Uterine smooth muscle cell (primary cell): ENCODE measurements around the gene SLC6A18. TPM values are rescaled to one million over a fixed set of nuclear protein-coding genes. Genes with fewer than 3 reads are reported as not detected.

ENCODE experiments used
- total RNA-seq: library from RNA; depleted of rRNA; stranded (reverse); fragments of >200 nt; gene quantifications from 2 replicates; pipeline ENCODE4 v1.2.3, GENCODE V29; 2014

Gene SLC6A18, protein sequence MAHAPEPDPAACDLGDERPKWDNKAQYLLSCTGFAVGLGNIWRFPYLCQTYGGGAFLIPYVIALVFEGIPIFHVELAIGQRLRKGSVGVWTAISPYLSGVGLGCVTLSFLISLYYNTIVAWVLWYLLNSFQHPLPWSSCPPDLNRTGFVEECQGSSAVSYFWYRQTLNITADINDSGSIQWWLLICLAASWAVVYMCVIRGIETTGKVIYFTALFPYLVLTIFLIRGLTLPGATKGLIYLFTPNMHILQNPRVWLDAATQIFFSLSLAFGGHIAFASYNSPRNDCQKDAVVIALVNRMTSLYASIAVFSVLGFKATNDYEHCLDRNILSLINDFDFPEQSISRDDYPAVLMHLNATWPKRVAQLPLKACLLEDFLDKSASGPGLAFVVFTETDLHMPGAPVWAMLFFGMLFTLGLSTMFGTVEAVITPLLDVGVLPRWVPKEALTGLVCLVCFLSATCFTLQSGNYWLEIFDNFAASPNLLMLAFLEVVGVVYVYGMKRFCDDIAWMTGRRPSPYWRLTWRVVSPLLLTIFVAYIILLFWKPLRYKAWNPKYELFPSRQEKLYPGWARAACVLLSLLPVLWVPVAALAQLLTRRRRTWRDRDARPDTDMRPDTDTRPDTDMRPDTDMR
- not detected in 2 replicates for total RNA-seq

GRCh38 chr5:1225081-1225480 is at the start of gene SLC6A18:
SLC6A18 (plus strand) TSS chr5:1225381; CDS start chr5:1225478, 97 bp downstream.

DNA sequence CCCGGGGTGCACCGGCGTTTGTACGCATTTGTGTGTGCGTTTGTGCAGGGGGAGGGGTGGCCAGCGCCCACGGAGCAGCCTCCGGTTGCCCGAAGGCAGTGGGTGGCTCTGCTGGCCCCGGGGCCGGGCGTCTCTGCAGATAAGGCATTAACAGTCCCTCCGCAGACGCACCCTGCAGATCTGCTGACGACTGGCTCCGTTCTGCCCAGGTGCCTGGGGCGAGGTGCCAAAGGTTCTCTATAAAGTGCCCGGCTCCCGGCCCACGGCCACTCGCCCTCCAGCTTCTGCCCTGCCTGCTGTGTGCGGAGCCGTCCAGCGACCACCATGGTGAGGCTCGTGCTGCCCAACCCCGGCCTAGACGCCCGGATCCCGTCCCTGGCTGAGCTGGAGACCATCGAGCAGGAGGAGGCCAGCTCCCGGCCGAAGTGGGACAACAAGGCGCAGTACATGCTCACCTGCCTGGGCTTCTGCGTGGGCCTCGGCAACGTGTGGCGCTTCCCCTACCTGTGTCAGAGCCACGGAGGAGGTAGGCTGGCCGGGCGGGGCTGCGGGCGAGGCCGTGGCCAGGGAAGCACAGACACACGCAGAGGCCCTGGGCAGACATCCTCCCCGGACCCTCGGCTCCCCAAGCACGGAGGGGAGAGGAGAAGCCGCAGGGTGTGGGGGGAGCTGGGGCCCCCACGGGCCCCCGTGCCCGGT is 23.7 kb upstream of the SLC6A18 start, which contains the start of gene SLC6A19:
SLC6A19 (plus strand) TSS at position 269 of the 699 bp plus-strand sequence; CDS start at position 325, 56 bp downstream.

GRCh38 chr5:1294835-1295649 is 69.9 kb downstream of the SLC6A18 start, which contains the start of gene TERT:
TERT (minus strand) TSS chr5:1295068; CDS start chr5:1294989, 79 bp downstream.

Other genes with a start within 250 kb of the SLC6A18 start
- not detected in 2 replicates for gene NKD2, start 216.6 kb upstream of the SLC6A18 start, total RNA-seq
- 12.4 and 17.6 TPM in 2 replicates for gene SLC12A7, start 113.3 kb upstream of the SLC6A18 start, total RNA-seq
- not detected in 2 replicates for gene SLC6A19, start 23.8 kb upstream of the SLC6A18 start, total RNA-seq
- under 0.01 TPM in 1 of 2 replicates, not detected in the other for gene TERT, start 69.7 kb downstream of the SLC6A18 start, total RNA-seq
- 209 and 261 TPM in 2 replicates for gene CLPTM1L, start 119.7 kb downstream of the SLC6A18 start, total RNA-seq
- gene SLC6A3, start 220.1 kb downstream of the SLC6A18 start, total RNA-seq, result not detected in 2 replicates